SK-N-SH (cell line): ENCODE measurements around the gene ASMTL. TPM values are rescaled to one million over a fixed set of nuclear protein-coding genes. Genes with fewer than 3 reads are reported as not detected.
"Not testable (repeated sequence)": the region's sequence is repeated elsewhere in the genome, so short reads cannot be mapped to it uniquely, and the experiment has no call there.

Experiments used
- CTCF ChIA-PET: fragments of 300-600, 350-600 bp; formaldehyde crosslinking; extraction: SDS; loops from one replicate; lab custom pipeline; 2021; lab: Yijun Ruan, JAX
- POLR2A ChIA-PET: fragments of 350-600 bp; sonication (Branson Sonifier 250); formaldehyde crosslinking; extraction: SDS; loops from one replicate; lab custom pipeline; 2020; ENCODE audit warnings: antibody characterized with exemption, inconsistent platforms; lab: Yijun Ruan, JAX
- DNase-seq: peaks from one replicate; pipeline ENCODE4 v3.0.0; 2012
- H2AFZ ChIP-seq: fragments of 200-600 bp; sonication (generic); 2 replicates; pipeline ENCODE4 v1.8.1; 2016; ENCODE audit warnings: antibody characterized with exemption, mild to moderate bottlenecking, low read depth
- H3F3A ChIP-seq: fragments of 200-600 bp; sonication (generic); replicated peaks from 2 replicates; pipeline ENCODE3; 2016; ENCODE audit warnings: antibody characterized with exemption, mild to moderate bottlenecking; ENCODE audit not compliant: insufficient read depth
- H3K27ac ChIP-seq, 2 experiments: fragments of 200-500 bp in 1 of 2; fragments of 200-600 bp in 1 of 2; sonication (Bioruptor generic) in 1 of 2; sonication (generic), shearing (Covaris generic) in 1 of 2; 2 replicates each; pipeline versions ENCODE4 v1.5.1 to v1.6.1; 2014 to 2016; ENCODE audit warnings: low read depth in 2 of 2, inconsistent platforms in 1 of 2, low read length in 1 of 2, mild to moderate bottlenecking in 1 of 2, mixed read lengths in 1 of 2
- H3K27me3 ChIP-seq: fragments of 200-600 bp; sonication (generic), shearing (Covaris generic); 2 replicates; pipeline ENCODE4 v1.6.1; 2016; ENCODE audit warnings: mixed run types; ENCODE audit not compliant: insufficient read depth
- H3K36me3 ChIP-seq, 2 experiments: fragments of 200-500 bp in 1 of 2; fragments of 200-600 bp in 1 of 2; sonication (Bioruptor generic) in 1 of 2; sonication (generic) in 1 of 2; replicated peaks in 1 of 2; 2 replicates each; pipeline versions ENCODE3 to v1.5.1; 2014 to 2016; ENCODE audit warnings: low read length in 1 of 2, mild to moderate bottlenecking in 1 of 2; ENCODE audit not compliant: insufficient read depth in 2 of 2, control insufficient read depth in 1 of 2
- H3K4me1 ChIP-seq, 2 experiments: fragments of 200-500 bp in 1 of 2; fragments of 200-600 bp in 1 of 2; sonication (Bioruptor generic) in 1 of 2; sonication (generic), shearing (Covaris generic) in 1 of 2; 2 replicates each; pipeline versions ENCODE4 v1.5.1 to v1.6.1; 2014 to 2016; ENCODE audit warnings: low read depth in 1 of 2, low read length in 1 of 2, mixed run types in 1 of 2; ENCODE audit not compliant: insufficient read depth in 2 of 2, control insufficient read depth in 1 of 2
- H3K4me2 ChIP-seq: fragments of 200-600 bp; sonication (generic), shearing (Covaris generic); 2 replicates; pipeline ENCODE4 v1.6.1; 2017; ENCODE audit warnings: mixed run types
- H3K4me3 ChIP-seq, 2 experiments: fragments of 200-500 bp in 1 of 2; fragments of 200-600 bp in 1 of 2; sonication (Bioruptor generic) in 1 of 2; sonication (generic), shearing (Covaris generic) in 1 of 2; 2 replicates each; pipeline versions ENCODE4 v1.5.1 to v1.8.1; 2014 to 2016; ENCODE audit warnings: low read depth in 2 of 2, inconsistent platforms in 1 of 2, low read length in 1 of 2, mild to moderate bottlenecking in 1 of 2, mixed read lengths in 1 of 2, moderate library complexity in 1 of 2
- H3K79me2 ChIP-seq: fragments of 200-600 bp; sonication (generic); 2 replicates; pipeline ENCODE4 v1.8.1; 2017; ENCODE audit warnings: mild to moderate bottlenecking; ENCODE audit not compliant: insufficient read depth
- H3K9ac ChIP-seq: fragments of 200-600 bp; sonication (generic); 2 replicates; pipeline ENCODE4 v1.6.1; 2017; ENCODE audit warnings: mixed run types
- H3K9me2 ChIP-seq: fragments of 200-600 bp; sonication (generic); 2 replicates; pipeline ENCODE4 v1.6.1; 2017; ENCODE audit warnings: mixed run types
- H3K9me3 ChIP-seq: fragments of 200-600 bp; sonication (generic); 2 replicates; pipeline ENCODE4 v1.6.1; 2017; ENCODE audit warnings: mixed run types, mild to moderate bottlenecking, moderate library complexity
- H4K20me1 ChIP-seq: fragments of 200-600 bp; sonication (generic); 2 replicates; pipeline ENCODE4 v1.6.1; 2017; ENCODE audit warnings: mild to moderate bottlenecking, mixed run types; ENCODE audit not compliant: insufficient read depth
- CHD2 ChIP-seq: fragments of 150-350 bp; IDR thresholded peaks from 2 replicates; pipeline ENCODE4 v1.6.1; 2018; ENCODE audit warnings: low read length; ENCODE audit not compliant: partially characterized antibody
- ELF1 ChIP-seq: IDR thresholded peaks from 2 replicates; pipeline ENCODE4 v1.4.0; 2012
- EZH2phosphoT487 ChIP-seq: fragments of 200-600 bp; sonication (generic); IDR thresholded peaks from 2 replicates; pipeline ENCODE4 v1.6.1; 2017; ENCODE audit warnings: low read depth, mixed run types, mild to moderate bottlenecking, antibody characterized with exemption, moderate library complexity, borderline replicate concordance
- FOSL2 ChIP-seq: IDR thresholded peaks from 2 replicates; pipeline ENCODE4 v1.4.0; 2012; ENCODE audit warnings: low read depth, mild to moderate bottlenecking, moderate library complexity, borderline replicate concordance
- FOXJ3 ChIP-seq: sonication (generic); formaldehyde crosslinking; IDR thresholded peaks from 2 replicates; pipeline ENCODE4 v1.5.1; 2020; ENCODE audit warnings: mild to moderate bottlenecking, missing genetic modification reagents
- FOXM1 ChIP-seq: IDR thresholded peaks from 2 replicates; pipeline ENCODE4 v1.4.0; 2012; ENCODE audit warnings: low read depth, mild to moderate bottlenecking
- GABPA ChIP-seq: IDR thresholded peaks from 2 replicates; pipeline ENCODE4 v1.4.0; 2012; ENCODE audit warnings: low read depth, mild to moderate bottlenecking
- JUND ChIP-seq: IDR thresholded peaks from 2 replicates; pipeline ENCODE4 v1.4.0; 2012
- MXI1 ChIP-seq: IDR thresholded peaks from 2 replicates; pipeline ENCODE4 v1.6.1; 2012; ENCODE audit warnings: mild to moderate bottlenecking, low read depth, low read length, improper control_type of control experiment
- NRF1 ChIP-seq: IDR thresholded peaks from 2 replicates; pipeline ENCODE4 v1.6.1; 2012; ENCODE audit warnings: low read depth, mild to moderate bottlenecking, low read length
- POLR2AphosphoS5 ChIP-seq: IDR thresholded peaks from 2 replicates; pipeline ENCODE4 v1.6.1; 2012; ENCODE audit warnings: low read depth, low read length
- RXRA ChIP-seq: IDR thresholded peaks from 2 replicates; pipeline ENCODE4 v1.4.0; 2012; ENCODE audit warnings: low read depth, mild to moderate bottlenecking, borderline replicate concordance
- SMC3 ChIP-seq: IDR thresholded peaks from 2 replicates; pipeline ENCODE4 v1.6.1; 2012; ENCODE audit warnings: low read depth, low read length, improper control_type of control experiment
- TEAD4 ChIP-seq: IDR thresholded peaks from 2 replicates; pipeline ENCODE4 v1.4.0; 2012; ENCODE audit warnings: mild to moderate bottlenecking, borderline replicate concordance; ENCODE audit not compliant: insufficient read depth
- WGBS: methylation state at CpG from one replicate; pipeline ENCODE4 v1.1.6; 2017; ENCODE audit warnings: low lambda C conversion rate; 5-methylcytosine and 5-hydroxymethylcytosine counted together
- polyA plus RNA-seq, 3 experiments: library from polyadenylated mRNA; depleted of rRNA; stranded (reverse); fragments of >200 nt; gene quantifications; 2 replicates each; pipeline ENCODE4 v1.2.3, GENCODE V29; 2012
- TF ChIP-seq, protein P1 (sequence below): IDR thresholded peaks from 2 replicates; pipeline ENCODE4; 2012
- TF ChIP-seq, protein P2 (sequence below): IDR thresholded peaks from 2 replicates; pipeline ENCODE4 v1.4.0; 2012; ENCODE audit warnings: low read depth, borderline replicate concordance
- TF ChIP-seq, protein P3 (sequence below): fragments of 150-350 bp; IDR thresholded peaks from 2 replicates; pipeline ENCODE4 v1.6.1; 2016; ENCODE audit warnings: mild to moderate bottlenecking, low read depth, low read length

ASMTL gene
- polyA plus RNA-seq, 1 of the 3 experiments (the other 2 are of a cell fraction): 37.7 TPM

DNA sequence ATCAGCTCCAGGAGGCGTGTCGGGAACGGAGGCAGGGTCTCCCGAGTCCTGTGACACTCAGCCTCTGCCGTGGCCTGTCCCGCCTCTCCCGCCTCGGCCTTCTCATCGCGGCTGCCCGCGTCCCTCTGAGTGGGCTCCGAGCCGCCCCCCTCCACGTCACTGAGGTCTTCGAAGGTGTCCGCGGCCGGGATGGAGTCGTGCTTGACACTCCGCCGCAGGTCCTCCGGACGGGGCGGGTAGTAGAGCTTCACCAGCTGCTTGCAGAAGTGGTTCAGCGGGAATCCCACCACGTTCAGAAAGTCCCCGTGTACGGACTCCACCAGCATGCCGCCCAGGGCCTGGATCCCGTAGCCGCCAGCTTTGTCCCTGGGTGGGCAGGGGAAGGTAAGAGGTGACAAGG is 25.0 kb downstream of the ASMTL start:
- WGBS: 94% methylated on average over 26 of the region's 32 CpGs
- ChIA-PET CTCF (no interaction called here), POLR2A (no interaction called here)
- Histone ChIP-seq H4K20me1 (no peaks in the 10 kb centered on the region), H3K4me2 (no peak overlapping the region), H3K9ac (no peak overlapping the region), H3K4me1 (no peaks in the 10 kb centered on the region), H3K27ac (no peak overlapping the region), H3K27me3 (no peaks in the 10 kb centered on the region), H3K9me2 (no peaks in the 10 kb centered on the region), H3K4me3 (no peak overlapping the region), H2AFZ (no peak overlapping the region), H3K9me3 (no peaks in the 10 kb centered on the region), H3K36me3 (peaks cover 0 to 15% of the 10 kb centered on the region in 2 experiments), H3F3A (no peaks in the 10 kb centered on the region), H3K79me2 (no peaks in the 10 kb centered on the region)
- no peak for TF ChIP-seq MXI1
- no peak for TF ChIP-seq SMC3
- TF ChIP-seq RXRA: no peak
- TF ChIP-seq, protein P1, sequence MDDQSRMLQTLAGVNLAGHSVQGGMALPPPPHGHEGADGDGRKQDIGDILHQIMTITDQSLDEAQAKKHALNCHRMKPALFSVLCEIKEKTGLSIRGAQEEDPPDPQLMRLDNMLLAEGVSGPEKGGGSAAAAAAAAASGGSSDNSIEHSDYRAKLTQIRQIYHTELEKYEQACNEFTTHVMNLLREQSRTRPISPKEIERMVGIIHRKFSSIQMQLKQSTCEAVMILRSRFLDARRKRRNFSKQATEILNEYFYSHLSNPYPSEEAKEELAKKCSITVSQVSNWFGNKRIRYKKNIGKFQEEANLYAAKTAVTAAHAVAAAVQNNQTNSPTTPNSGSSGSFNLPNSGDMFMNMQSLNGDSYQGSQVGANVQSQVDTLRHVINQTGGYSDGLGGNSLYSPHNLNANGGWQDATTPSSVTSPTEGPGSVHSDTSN: no peak
- TF ChIP-seq JUND: no peak
- no peak for TF ChIP-seq FOXJ3 (CRISPR knock-in tag)
- TF ChIP-seq, protein P2, sequence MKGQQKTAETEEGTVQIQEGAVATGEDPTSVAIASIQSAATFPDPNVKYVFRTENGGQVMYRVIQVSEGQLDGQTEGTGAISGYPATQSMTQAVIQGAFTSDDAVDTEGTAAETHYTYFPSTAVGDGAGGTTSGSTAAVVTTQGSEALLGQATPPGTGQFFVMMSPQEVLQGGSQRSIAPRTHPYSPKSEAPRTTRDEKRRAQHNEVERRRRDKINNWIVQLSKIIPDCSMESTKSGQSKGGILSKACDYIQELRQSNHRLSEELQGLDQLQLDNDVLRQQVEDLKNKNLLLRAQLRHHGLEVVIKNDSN: no peak
- TF ChIP-seq NRF1: no peak
- TF ChIP-seq TEAD4: no peak
- no peak for TF ChIP-seq ELF1
- TF ChIP-seq EZH2phosphoT487: no peak
- TF ChIP-seq CHD2: no peak
- no peak for TF ChIP-seq GABPA
- no peak for TF ChIP-seq FOXM1
- TF ChIP-seq, protein P3, sequence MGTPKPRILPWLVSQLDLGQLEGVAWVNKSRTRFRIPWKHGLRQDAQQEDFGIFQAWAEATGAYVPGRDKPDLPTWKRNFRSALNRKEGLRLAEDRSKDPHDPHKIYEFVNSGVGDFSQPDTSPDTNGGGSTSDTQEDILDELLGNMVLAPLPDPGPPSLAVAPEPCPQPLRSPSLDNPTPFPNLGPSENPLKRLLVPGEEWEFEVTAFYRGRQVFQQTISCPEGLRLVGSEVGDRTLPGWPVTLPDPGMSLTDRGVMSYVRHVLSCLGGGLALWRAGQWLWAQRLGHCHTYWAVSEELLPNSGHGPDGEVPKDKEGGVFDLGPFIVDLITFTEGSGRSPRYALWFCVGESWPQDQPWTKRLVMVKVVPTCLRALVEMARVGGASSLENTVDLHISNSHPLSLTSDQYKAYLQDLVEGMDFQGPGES: no peak
- TF ChIP-seq POLR2AphosphoS5: no peak
- TF ChIP-seq FOSL2: no peak
- no peak for DNase-seq

DNA sequence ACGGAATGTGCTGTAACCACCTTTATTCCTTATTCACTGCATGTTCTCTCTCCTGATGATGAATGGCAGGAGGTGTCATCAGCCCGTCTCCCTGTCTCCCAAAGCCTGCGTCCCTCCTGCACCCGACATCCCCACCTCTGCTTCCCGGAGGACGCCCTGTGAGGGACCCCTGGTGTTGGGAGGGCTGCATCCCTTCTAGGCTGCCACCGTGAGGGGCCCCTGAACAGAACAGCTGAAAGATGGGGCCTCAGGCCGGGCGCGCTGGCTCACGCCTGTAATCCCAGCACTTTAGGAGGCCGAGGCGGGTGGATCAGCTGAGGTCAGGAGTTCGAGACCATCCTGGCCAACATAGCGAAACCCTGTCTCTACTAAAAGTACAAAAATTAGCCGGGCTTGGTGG is 26.4 kb downstream of the ASMTL start:
- H3K9me2 ChIP-seq, H3K9ac ChIP-seq, CTCF ChIA-PET, H2AFZ ChIP-seq, H3K4me2 ChIP-seq, POLR2A ChIA-PET, H3F3A ChIP-seq, H3K27ac ChIP-seq, H3K4me1 ChIP-seq, H4K20me1 ChIP-seq, H3K9me3 ChIP-seq, DNase-seq, H3K79me2 ChIP-seq, H3K4me3 ChIP-seq, H3K27me3 ChIP-seq: not testable (repeated sequence)
- H3K36me3 ChIP-seq: peaks cover 0 to 24% of the 10 kb centered on the region in 2 experiments
- WGBS: 88% methylated on average over 16 of the region's 16 CpGs
